T-cell (primary cell): Measurements from ENCODE around the gene NMRK1. TPM values are rescaled to one million over a fixed set of nuclear protein-coding genes. Genes with fewer than 3 reads are reported as not detected.

ENCODE experiments used
- ATAC-seq, 4 experiments: fragments of 200-7000 bp in 3 of 4; fragments of 150-1000 bp in 1 of 4; cut with Tn5 transposase; replicated peaks in 1 of 4; 1 replicate in 3 of 4; 2 replicates in 1 of 4; pipeline ENCODE4 v1.10.0; 2021; ENCODE audit warnings: moderate library complexity in 3 of 4, mild to moderate bottlenecking in 2 of 4, moderate number of reproducible peaks in 1 of 4
- CTCF ChIA-PET, 2 donors: fragments of 300-600 bp; sonication (Branson Sonifier 250); formaldehyde crosslinking; loops; one replicate each; lab custom pipeline; 2022; ENCODE audit warnings: antibody characterized with exemption in 2 of 2; lab: Charles Lee
- POLR2A ChIA-PET, 2 donors: fragments of 300-600 bp; sonication (Branson Sonifier 250); formaldehyde crosslinking; loops; one replicate each; lab custom pipeline; 2022; ENCODE audit warnings: antibody characterized with exemption in 2 of 2; lab: Charles Lee
- DNase-seq, 35 experiments: peaks; one replicate each; pipeline versions ENCODE4 v3.0.0 to v3.0.0-alpha.2; 2013 to 2023
- H3K27ac ChIP-seq: one replicate; pipeline ENCODE4 v1.5.1; 2013; ENCODE audit warnings: low read length
- H3K27me3 ChIP-seq, 2 experiments: replicated peaks in 1 of 2; 1 replicate in 1 of 2; 2 replicates in 1 of 2; pipeline versions ENCODE4 v1.6.1 to v1.7.0; 2013; ENCODE audit warnings: low read length in 1 of 2, mixed read lengths in 1 of 2; ENCODE audit not compliant: control insufficient read depth in 2 of 2, insufficient read depth in 2 of 2; ENCODE audit errors: extremely low read depth in 1 of 2
- H3K36me3 ChIP-seq, 2 donors: 1 replicate in 1 of 2; 2 replicates in 1 of 2; pipeline versions ENCODE4 v1.6.1 to v1.7.0; 2013; ENCODE audit warnings: low read length in 1 of 2; ENCODE audit not compliant: control insufficient read depth in 2 of 2, insufficient read depth in 1 of 2; ENCODE audit errors: extremely low read depth in 1 of 2
- H3K4me1 ChIP-seq, 2 experiments: 1 replicate in 1 of 2; 2 replicates in 1 of 2; pipeline versions ENCODE4 v1.6.1 to v1.7.0; 2013; ENCODE audit warnings: low read length in 2 of 2, mixed read lengths in 1 of 2; ENCODE audit not compliant: insufficient read depth in 2 of 2, control insufficient read depth in 1 of 2; ENCODE audit errors: extremely low read depth in 1 of 2
- H3K4me3 ChIP-seq, 2 donors: 1 replicate in 1 of 2; 2 replicates in 1 of 2; pipeline versions ENCODE4 v1.5.1 to v1.7.0; 2013; ENCODE audit warnings: mild to moderate bottlenecking in 2 of 2, low read length in 1 of 2, moderate library complexity in 1 of 2; ENCODE audit not compliant: control insufficient read depth in 1 of 2; ENCODE audit errors: extremely low read depth in 1 of 2
- H3K9me3 ChIP-seq: 2 replicates; pipeline ENCODE4 v1.7.0; 2013
- H3K27ac Mint-ChIP-seq, 2 donors: one replicate each; pipeline ENCODE4 v1.8.0; 2020 to 2021; ENCODE audit warnings: mild to moderate bottlenecking in 2 of 2, mixed read lengths in 2 of 2
- H3K27me3 Mint-ChIP-seq, 2 donors: one replicate each; pipeline ENCODE4 v1.8.0; 2021 to 2022; ENCODE audit warnings: mixed read lengths in 2 of 2
- H3K36me3 Mint-ChIP-seq: one replicate; pipeline ENCODE4 v1.8.0; 2021; ENCODE audit warnings: mixed read lengths
- H3K4me1 Mint-ChIP-seq, 3 donors: one replicate each; pipeline ENCODE4 v1.8.0; 2020 to 2022; ENCODE audit warnings: mixed read lengths in 3 of 3, mild to moderate bottlenecking in 1 of 3
- H3K4me3 Mint-ChIP-seq, 3 donors: one replicate each; pipeline ENCODE4 v1.8.0; 2020 to 2022; ENCODE audit warnings: mild to moderate bottlenecking in 3 of 3, mixed read lengths in 3 of 3, moderate library complexity in 3 of 3
- H3K9me3 Mint-ChIP-seq, 3 donors: one replicate each; pipeline ENCODE4 v1.8.0; 2020 to 2022; ENCODE audit warnings: mixed read lengths in 3 of 3
- WGBS: methylation state at CpG from one replicate; pipeline ENCODE4 v1.1.5; 2013; ENCODE audit warnings: missing lambda C conversion rate; ENCODE audit not compliant: insufficient coverage; 5-methylcytosine and 5-hydroxymethylcytosine counted together
- total RNA-seq, 35 experiments: library from RNA in 6 of 35; stranded (reverse) in 6 of 35; fragments of 120-200 nt in 1 of 35; gene quantifications; one replicate each; pipeline versions ENCODE4 v1.2.1 to v1.2.4 and lab custom pipeline; 2013 to 2026

NMRK1 gene
- total RNA-seq, 5 donors from 2014 or later (not counting 1 experiment from before 2014, with no cell fraction given): 61.9 to 91.0 (median 72.6) TPM

- WGBS: no CpG with 5 or more reads among the region's 3 CpGs
- Histone ChIP-seq H3K9me3 (no peaks in the 10 kb centered on the region), H3K4me1 (peaks cover 11% of the 10 kb centered on the region in 2 experiments), H3K4me3 (no peak overlapping the region), H3K27ac (no peak overlapping the region), H3K36me3 (peaks cover 0 to 3% of the 10 kb centered on the region in 2 donors), H3K27me3 (no peaks in the 10 kb centered on the region)
- H3K9me3 Mint-ChIP-seq: no peaks in the 10 kb centered on the region
- ATAC-seq (no peak), DNase-seq (no peak)
- ChIA-PET POLR2A (interaction anchor here in 1 of 2 donors (0.7 to 1.1 kb wide), 2 partner anchors 8 to 23 kb away, joined by 3 to 4 read pairs; no protein-coding TSS in a partner anchor), CTCF (interaction anchor here in 1 of 2 donors (0.9 kb wide), 1 partner anchor 9 kb away, joined by 3 read pairs; no protein-coding TSS in a partner anchor)
- no peaks in the 10 kb centered on the region for H3K27me3 Mint-ChIP-seq
- peaks cover 22% of the 10 kb centered on the region for H3K36me3 Mint-ChIP-seq
- no peak overlapping the region for H3K4me3 Mint-ChIP-seq
- peaks cover 37 to 44% (median 40%) of the 10 kb centered on the region in 3 donors for H3K4me1 Mint-ChIP-seq
- H3K27ac Mint-ChIP-seq: peak overlapping the region in 1 of 2 donors; percentile 68
Measured at GRCh38 chr9:75017378-75017777, 70.6 kb downstream of the NMRK1 start.

GRCh38 chr9:75013735-75014134, 74.2 kb downstream of the NMRK1 start:
- Mint-ChIP-seq H3K36me3 (peaks cover 28% of the 10 kb centered on the region), H3K9me3 (no peaks in the 10 kb centered on the region), H3K4me3 (no peak overlapping the region), H3K4me1 (peaks cover 36 to 45% (median 39%) of the 10 kb centered on the region in 3 donors), H3K27me3 (no peaks in the 10 kb centered on the region), H3K27ac (no peak overlapping the region)
- H3K4me3 ChIP-seq: no peak overlapping the region
- ChIA-PET POLR2A (no interaction called here), CTCF (interaction anchor here (0.6 to 2.7 kb wide), 8 partner anchors 11 to 135 kb away, joined by 3 to 22 read pairs (median 6); partner anchors contain the start of gene OSTF1 (in 1 of the 2))
- H3K27ac ChIP-seq: no peak overlapping the region
- ATAC-seq (no peak), DNase-seq (peak in 1 of 35 experiments; percentile 22)
- peaks cover 8 to 15% of the 10 kb centered on the region in 2 experiments for H3K4me1 ChIP-seq
- H3K27me3 ChIP-seq: no peaks in the 10 kb centered on the region
- H3K9me3 ChIP-seq: no peaks in the 10 kb centered on the region
- peaks cover 0 to 11% of the 10 kb centered on the region in 2 donors for H3K36me3 ChIP-seq
- WGBS: no CpG with 5 or more reads among the region's 2 CpGs

Other genes with a start within 250 kb of the NMRK1 start
- gene TRPM6, start 200.2 kb downstream of the NMRK1 start, total RNA-seq: not detected
- gene C9orf40, start 135.2 kb downstream of the NMRK1 start, total RNA-seq: 1 to 10 TPM; 2.1 to 6.9 (median 5.9) TPM
- 10 to 100 TPM; 22.4 to 26.4 (median 25.4) TPM for gene CARNMT1, start 59.9 kb downstream of the NMRK1 start, total RNA-seq
- 10 to 100 TPM; 46.6 to 73.9 (median 58.3) TPM for gene OSTF1, start 359 bp upstream of the NMRK1 start, total RNA-seq